HL-60 (cell line): Measurements from ENCODE around the gene CASS4.

Experiments used
- DNase-seq, 2 experiments: peaks; one replicate each; pipeline ENCODE4 v3.0.0-alpha.2; 2010 to 2020; ENCODE audit warnings: low read depth in 1 of 2, low spot score in 1 of 2
- H3K27ac ChIP-seq: fragments of 250-450 bp; sonication (Bioruptor Pico); replicated peaks from 2 replicates; pipeline ENCODE4 v1.5.1; 2020; ENCODE audit warnings: mild to moderate bottlenecking, moderate library complexity
- H3K27me3 ChIP-seq: fragments of 250-450 bp; sonication (Bioruptor Pico); 2 replicates; pipeline ENCODE4 v1.5.1; 2021; ENCODE audit warnings: mild to moderate bottlenecking, moderate library complexity; ENCODE audit not compliant: insufficient read depth, poor library complexity, severe bottlenecking
- H3K4me3 ChIP-seq: replicated peaks from 2 replicates; pipeline ENCODE4 v1.5.1; 2011; ENCODE audit warnings: mild to moderate bottlenecking, control low read depth, low read length; ENCODE audit not compliant: insufficient read depth
- CTCF ChIP-seq: IDR thresholded peaks from one replicate; pipeline ENCODE4 v1.5.1; 2011; ENCODE audit warnings: low read length, control low read depth, inconsistent platforms; ENCODE audit not compliant: insufficient read depth
- GABPA ChIP-seq: IDR thresholded peaks from 2 replicates; pipeline ENCODE4 v1.6.1; 2012; ENCODE audit warnings: low read depth
- POLR2AphosphoS5 ChIP-seq: IDR thresholded peaks from 2 replicates; pipeline ENCODE4 v1.6.1; 2012; ENCODE audit warnings: low read depth
- SPI1 ChIP-seq: IDR thresholded peaks from 2 replicates; pipeline ENCODE4 v1.6.1; 2012; ENCODE audit warnings: low read depth, mild to moderate bottlenecking, borderline replicate concordance
- TF ChIP-seq, protein P1 (sequence below): IDR thresholded peaks from 2 replicates; pipeline ENCODE4 v1.6.1; 2012; ENCODE audit warnings: low read depth; ENCODE audit not compliant: insufficient replicate concordance

Gene CASS4

DNA sequence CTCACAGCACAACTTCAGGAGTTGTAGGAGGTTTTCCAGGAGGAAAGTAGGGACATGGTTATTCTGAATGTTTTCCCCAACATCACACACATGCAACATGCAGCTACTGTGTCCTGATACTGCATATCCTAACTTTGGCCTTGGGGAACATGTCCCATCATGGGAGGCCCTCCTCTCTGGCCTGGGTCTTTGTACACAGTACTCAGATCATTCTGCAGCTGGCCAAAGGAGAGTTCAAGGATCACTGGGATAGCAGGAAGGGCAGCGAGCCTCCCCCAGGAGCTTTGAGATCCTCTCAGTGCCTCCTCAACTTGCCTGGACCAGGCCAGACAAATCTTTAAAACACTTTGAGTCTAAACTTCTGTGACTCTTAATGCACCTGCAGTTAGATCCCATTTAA is 12.9 kb downstream of the CASS4 start:
- Histone ChIP-seq H3K27me3 (no peaks in the 10 kb centered on the region), H3K4me3 (no peak overlapping the region), H3K27ac (no peak overlapping the region)
- TF ChIP-seq, protein P1, sequence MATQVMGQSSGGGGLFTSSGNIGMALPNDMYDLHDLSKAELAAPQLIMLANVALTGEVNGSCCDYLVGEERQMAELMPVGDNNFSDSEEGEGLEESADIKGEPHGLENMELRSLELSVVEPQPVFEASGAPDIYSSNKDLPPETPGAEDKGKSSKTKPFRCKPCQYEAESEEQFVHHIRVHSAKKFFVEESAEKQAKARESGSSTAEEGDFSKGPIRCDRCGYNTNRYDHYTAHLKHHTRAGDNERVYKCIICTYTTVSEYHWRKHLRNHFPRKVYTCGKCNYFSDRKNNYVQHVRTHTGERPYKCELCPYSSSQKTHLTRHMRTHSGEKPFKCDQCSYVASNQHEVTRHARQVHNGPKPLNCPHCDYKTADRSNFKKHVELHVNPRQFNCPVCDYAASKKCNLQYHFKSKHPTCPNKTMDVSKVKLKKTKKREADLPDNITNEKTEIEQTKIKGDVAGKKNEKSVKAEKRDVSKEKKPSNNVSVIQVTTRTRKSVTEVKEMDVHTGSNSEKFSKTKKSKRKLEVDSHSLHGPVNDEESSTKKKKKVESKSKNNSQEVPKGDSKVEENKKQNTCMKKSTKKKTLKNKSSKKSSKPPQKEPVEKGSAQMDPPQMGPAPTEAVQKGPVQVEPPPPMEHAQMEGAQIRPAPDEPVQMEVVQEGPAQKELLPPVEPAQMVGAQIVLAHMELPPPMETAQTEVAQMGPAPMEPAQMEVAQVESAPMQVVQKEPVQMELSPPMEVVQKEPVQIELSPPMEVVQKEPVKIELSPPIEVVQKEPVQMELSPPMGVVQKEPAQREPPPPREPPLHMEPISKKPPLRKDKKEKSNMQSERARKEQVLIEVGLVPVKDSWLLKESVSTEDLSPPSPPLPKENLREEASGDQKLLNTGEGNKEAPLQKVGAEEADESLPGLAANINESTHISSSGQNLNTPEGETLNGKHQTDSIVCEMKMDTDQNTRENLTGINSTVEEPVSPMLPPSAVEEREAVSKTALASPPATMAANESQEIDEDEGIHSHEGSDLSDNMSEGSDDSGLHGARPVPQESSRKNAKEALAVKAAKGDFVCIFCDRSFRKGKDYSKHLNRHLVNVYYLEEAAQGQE, result no peak
- TF ChIP-seq SPI1, result no peak
- no peak for TF ChIP-seq POLR2AphosphoS5
- no peak for TF ChIP-seq CTCF
- no peak for TF ChIP-seq GABPA
- no peak for DNase-seq

DNA sequence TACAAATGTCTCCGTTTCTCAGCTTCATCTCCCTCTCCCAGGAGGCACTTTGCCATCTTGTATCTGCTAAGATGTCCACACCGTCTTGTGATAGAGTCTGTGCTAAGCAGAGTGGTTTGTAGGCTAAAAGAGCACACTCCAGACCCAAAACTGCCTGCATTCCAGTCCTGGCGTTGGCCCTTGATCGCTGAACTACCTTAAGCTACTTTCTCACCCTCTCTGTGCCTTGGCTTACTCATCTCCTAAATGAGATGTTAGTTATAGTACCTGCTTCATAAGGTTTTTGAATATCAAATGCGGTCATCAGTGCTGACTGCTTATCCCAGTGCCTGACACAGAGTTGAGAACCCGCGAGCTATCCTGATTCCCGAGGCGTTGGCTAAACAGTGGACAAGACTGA is 14.0 kb downstream of the CASS4 start:
- TF ChIP-seq, protein P1, result no peak
- no peak for TF ChIP-seq SPI1
- TF ChIP-seq CTCF, result no peak
- TF ChIP-seq POLR2AphosphoS5, result no peak
- no peak for TF ChIP-seq GABPA
- DNase-seq, result no peak
- H3K27ac ChIP-seq, result no peak overlapping the region
- no peak overlapping the region for H3K4me3 ChIP-seq
- H3K27me3 ChIP-seq, result no peaks in the 10 kb centered on the region

GRCh38 chr20:56426926-56427325 is 14.9 kb downstream of the CASS4 start:
- no peak for TF ChIP-seq SPI1
- TF ChIP-seq, protein P1, result no peak
- TF ChIP-seq POLR2AphosphoS5, result no peak
- TF ChIP-seq GABPA, result no peak
- TF ChIP-seq CTCF, result no peak
- Histone ChIP-seq H3K4me3 (no peak overlapping the region), H3K27ac (no peak overlapping the region), H3K27me3 (no peaks in the 10 kb centered on the region)
- DNase-seq, result no peak
